ENCODE results near the gene TBC1D22A. TPM values are rescaled to one million over a fixed set of nuclear protein-coding genes. Genes with fewer than 3 reads are reported as not detected.

The TBC1D22A gene
- polyA plus RNA-seq, 1 donor (not counting 4 experiments of a cell fraction or from before 2014, with no cell fraction given) = 20.9 TPM

- Histone ChIP-seq H3K79me2 (ENCODE audit: control insufficient read depth, insufficient read depth, low read length) (no peaks in the 10 kb centered on the region), H3K4me3 (ENCODE audit: control insufficient read depth in 2 of 3, extremely low read depth in 1 of 3, insufficient read depth in 2 of 3, low read depth in 1 of 3, low read length in 3 of 3) (no peak overlapping the region), H3K4me2 (ENCODE audit: control insufficient read depth, extremely low read depth, insufficient read depth, low read depth, low read length) (no peak overlapping the region), H3K27ac (ENCODE audit: control insufficient read depth, insufficient read depth, low read length) (no peak overlapping the region), H2AFZ (ENCODE audit: control insufficient read depth, low read length) (no peak overlapping the region), H3K36me3 (ENCODE audit: control insufficient read depth in 2 of 2, extremely low read depth in 1 of 2, insufficient read depth in 2 of 2, low read length in 2 of 2) (peaks cover 4 to 11% of the 10 kb centered on the region in 2 experiments), H3K9me1 (ENCODE audit: control insufficient read depth, extremely low read depth, insufficient read depth, low read length) (no peaks in the 10 kb centered on the region), H3K9ac (ENCODE audit: control insufficient read depth, extremely low read depth, insufficient read depth, low read length) (no peak overlapping the region), H3K4me1 (ENCODE audit: control insufficient read depth, extremely low read depth, insufficient read depth, low read length) (peaks cover 2% of the 10 kb centered on the region), H3K27me3 (ENCODE audit: control insufficient read depth, extremely low read depth, insufficient read depth, low read length) (no peaks in the 10 kb centered on the region), H3K9me3 (ENCODE audit: control insufficient read depth, low read depth, low read length) (no peaks in the 10 kb centered on the region), H4K20me1 (ENCODE audit: control insufficient read depth, extremely low read depth, insufficient read depth, low read length) (peaks cover 4% of the 10 kb centered on the region)
- dilution Hi-C loops (cut with MboI; ENCODE audit: extremely low pct_ligation_motif_present, low sequenced_read_pairs) = no loop called here
- no peak for DNase-seq (ENCODE audit: low read depth, low spot score)
- no peak for FAIRE-seq
- TF ChIP-seq CTCF (optimal IDR thresholded peaks at IDR 0.05 in 1 of 3, IDR thresholded peaks at IDR 0.05 in 1 of 3, conservative IDR thresholded peaks at IDR 0.05 in 1 of 3; ENCODE audit: extremely low read depth in 1 of 3, insufficient read depth in 2 of 3, low read length in 3 of 3) = no peak
- TF ChIP-seq EZH2 (IDR thresholded peaks at IDR 0.05; ENCODE audit: low read length) = no peak
Observed at GRCh38 chr22:46974077-46974476, 211.6 kb downstream of the TBC1D22A start.

- no peak for TF ChIP-seq EZH2 (IDR thresholded peaks at IDR 0.05; ENCODE audit: low read length)
- no peak for TF ChIP-seq CTCF (optimal IDR thresholded peaks at IDR 0.05 in 1 of 3, IDR thresholded peaks at IDR 0.05 in 1 of 3, conservative IDR thresholded peaks at IDR 0.05 in 1 of 3; ENCODE audit: extremely low read depth in 1 of 3, insufficient read depth in 2 of 3, low read length in 3 of 3)
- dilution Hi-C loops (cut with MboI; ENCODE audit: extremely low pct_ligation_motif_present, low sequenced_read_pairs) = no loop called here
Observed at GRCh38 chr22:46974631-46975585, 212.5 kb downstream of the TBC1D22A start.

More at GRCh38 chr22:46974631-46975585, 212.5 kb downstream of the TBC1D22A start:
- no peak overlapping the region for H3K4me3 ChIP-seq (ENCODE audit: control insufficient read depth in 2 of 3, extremely low read depth in 1 of 3, insufficient read depth in 2 of 3, low read depth in 1 of 3, low read length in 3 of 3)
- no peak for DNase-seq (ENCODE audit: low read depth, low spot score)
- no peak overlapping the region for H2AFZ ChIP-seq (ENCODE audit: control insufficient read depth, low read length)
- no peak overlapping the region for H3K27ac ChIP-seq (ENCODE audit: control insufficient read depth, insufficient read depth, low read length)
- no peaks in the 10 kb centered on the region for H3K27me3 ChIP-seq (ENCODE audit: control insufficient read depth, extremely low read depth, insufficient read depth, low read length)
- peaks cover 4 to 16% of the 10 kb centered on the region in 2 experiments for H3K36me3 ChIP-seq (ENCODE audit: control insufficient read depth in 2 of 2, extremely low read depth in 1 of 2, insufficient read depth in 2 of 2, low read length in 2 of 2)
- no peak overlapping the region for H3K4me2 ChIP-seq (ENCODE audit: control insufficient read depth, extremely low read depth, insufficient read depth, low read depth, low read length)
- H3K79me2 ChIP-seq (ENCODE audit: control insufficient read depth, insufficient read depth, low read length) = no peaks in the 10 kb centered on the region
- H3K9me1 ChIP-seq (ENCODE audit: control insufficient read depth, extremely low read depth, insufficient read depth, low read length) = no peaks in the 10 kb centered on the region
- H4K20me1 ChIP-seq (ENCODE audit: control insufficient read depth, extremely low read depth, insufficient read depth, low read length) = no peaks in the 10 kb centered on the region
- peaks cover 2% of the 10 kb centered on the region for H3K4me1 ChIP-seq (ENCODE audit: control insufficient read depth, extremely low read depth, insufficient read depth, low read length)
- H3K9me3 ChIP-seq (ENCODE audit: control insufficient read depth, low read depth, low read length) = no peaks in the 10 kb centered on the region
- FAIRE-seq = no peak
- no peak overlapping the region for H3K9ac ChIP-seq (ENCODE audit: control insufficient read depth, extremely low read depth, insufficient read depth, low read length)

Data from keratinocyte (primary cell).